Natural killer cell (primary cell): Measurements from ENCODE around the gene B9D2. TPM values are rescaled to one million over a fixed set of nuclear protein-coding genes. Genes with fewer than 3 reads are reported as not detected.

Experiments
- ATAC-seq, 3 donors: fragments of 150-1000 bp in 2 of 3; fragments of 200-7000 bp in 1 of 3; cut with Tn5 transposase; 1 replicate in 1 of 3; 2 replicates in 2 of 3; pipeline ENCODE4 v1.10.0; 2021; ENCODE audit warnings: mild to moderate bottlenecking in 2 of 3, moderate library complexity in 2 of 3
- DNase-seq, 2 donors: peaks; one replicate each; pipeline versions ENCODE4 v3.0.0 to v3.0.0-alpha.2; 2013 to 2021; ENCODE audit warnings: mixed read lengths in 1 of 2
- H3K27ac ChIP-seq: one replicate; pipeline ENCODE4 v1.5.1; 2013; ENCODE audit warnings: mild to moderate bottlenecking, low read length
- H3K27me3 ChIP-seq: one replicate; pipeline ENCODE4 v1.6.1; 2013; ENCODE audit warnings: low read length; ENCODE audit not compliant: control insufficient read depth, insufficient read depth
- H3K36me3 ChIP-seq: one replicate; pipeline ENCODE4 v1.6.1; 2013; ENCODE audit warnings: low read length; ENCODE audit not compliant: control insufficient read depth, insufficient read depth
- H3K4me1 ChIP-seq: one replicate; pipeline ENCODE4 v1.6.1; 2013; ENCODE audit warnings: low read length; ENCODE audit not compliant: control insufficient read depth, insufficient read depth
- H3K4me3 ChIP-seq: one replicate; pipeline ENCODE4 v1.5.1; 2013; ENCODE audit warnings: low read length
- H3K9me3 ChIP-seq: one replicate; pipeline ENCODE4 v1.6.1; 2013; ENCODE audit warnings: low read length; ENCODE audit not compliant: control insufficient read depth, insufficient read depth
- H3K27ac Mint-ChIP-seq, 2 donors: one replicate each; pipeline ENCODE4 v1.8.0; 2022; ENCODE audit warnings: mild to moderate bottlenecking in 2 of 2, mixed read lengths in 2 of 2, moderate library complexity in 1 of 2
- H3K27me3 Mint-ChIP-seq, 2 donors: one replicate each; pipeline ENCODE4 v1.8.0; 2022; ENCODE audit warnings: low read depth in 2 of 2, mixed read lengths in 2 of 2
- H3K36me3 Mint-ChIP-seq: one replicate; pipeline ENCODE4 v1.8.0; 2022; ENCODE audit warnings: mixed read lengths
- H3K4me1 Mint-ChIP-seq, 2 donors: one replicate each; pipeline ENCODE4 v1.8.0; 2022; ENCODE audit warnings: mixed read lengths in 2 of 2
- H3K4me3 Mint-ChIP-seq: one replicate; pipeline ENCODE4 v1.8.0; 2022; ENCODE audit warnings: mild to moderate bottlenecking, moderate library complexity, mixed read lengths
- H3K9me3 Mint-ChIP-seq, 2 donors: one replicate each; pipeline ENCODE4 v1.8.0; 2022; ENCODE audit warnings: mixed read lengths in 2 of 2
- WGBS: methylation state at CpG from one replicate; pipeline ENCODE4 v1.1.7; 2013; ENCODE audit warnings: missing lambda C conversion rate; ENCODE audit not compliant: insufficient coverage; 5-methylcytosine and 5-hydroxymethylcytosine counted together
- intact Hi-C: fragments of 100-400 bp; cut with micrococcal nuclease; formaldehyde crosslinking; loops from one replicate; pipeline ENCODE4 v1.14.2; 2022
- total RNA-seq, 4 donors: library from RNA; stranded (reverse); fragments of 120-200 nt in 1 of 4; gene quantifications; one replicate each; pipeline versions ENCODE4 v1.2.3 to v1.2.4, GENCODE V29; 2013 to 2022
- TF ChIP-seq, protein P1 (sequence below): fragments of 200-600 bp; IDR thresholded peaks from one replicate; pipeline ENCODE4 v1.8.0; 2022; ENCODE audit warnings: antibody characterized with exemption

B9D2 gene
- total RNA-seq, 3 donors from 2014 or later (not counting 1 experiment from before 2014, with no cell fraction given): 18.1 to 22.2 (median 18.7) TPM

DNA sequence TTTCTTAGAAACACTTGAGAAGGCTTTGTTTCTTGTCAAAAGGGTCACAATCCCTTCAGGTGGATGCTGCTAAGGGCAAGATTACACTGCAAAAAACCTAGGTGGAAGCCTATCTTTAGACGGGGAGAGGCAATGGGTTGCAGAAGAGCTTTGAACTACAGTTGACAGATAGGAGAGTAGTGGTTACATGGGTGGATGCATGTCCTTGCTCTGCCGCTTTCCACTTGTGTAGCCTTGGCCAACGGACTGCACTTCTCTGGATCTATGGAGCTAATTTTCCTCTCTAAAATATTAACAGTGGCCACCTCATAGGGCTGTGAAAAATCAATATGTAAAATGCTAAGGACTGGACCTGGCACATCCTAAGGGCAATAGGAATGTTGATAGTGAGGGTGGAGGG is 34.6 kb upstream of the B9D2 start:
- H3K27me3 ChIP-seq: no peaks in the 10 kb centered on the region
- no peaks in the 10 kb centered on the region for H3K36me3 Mint-ChIP-seq
- intact Hi-C loops: no loop called here
- H3K4me3 Mint-ChIP-seq: peak overlapping the region; percentile 97
- H3K27me3 Mint-ChIP-seq: no peaks in the 10 kb centered on the region
- DNase-seq (no peak), ATAC-seq (no peak)
- H3K9me3 ChIP-seq: no peaks in the 10 kb centered on the region
- H3K27ac Mint-ChIP-seq: peak overlapping the region; percentile 99 to 100
- TF ChIP-seq, protein P1, sequence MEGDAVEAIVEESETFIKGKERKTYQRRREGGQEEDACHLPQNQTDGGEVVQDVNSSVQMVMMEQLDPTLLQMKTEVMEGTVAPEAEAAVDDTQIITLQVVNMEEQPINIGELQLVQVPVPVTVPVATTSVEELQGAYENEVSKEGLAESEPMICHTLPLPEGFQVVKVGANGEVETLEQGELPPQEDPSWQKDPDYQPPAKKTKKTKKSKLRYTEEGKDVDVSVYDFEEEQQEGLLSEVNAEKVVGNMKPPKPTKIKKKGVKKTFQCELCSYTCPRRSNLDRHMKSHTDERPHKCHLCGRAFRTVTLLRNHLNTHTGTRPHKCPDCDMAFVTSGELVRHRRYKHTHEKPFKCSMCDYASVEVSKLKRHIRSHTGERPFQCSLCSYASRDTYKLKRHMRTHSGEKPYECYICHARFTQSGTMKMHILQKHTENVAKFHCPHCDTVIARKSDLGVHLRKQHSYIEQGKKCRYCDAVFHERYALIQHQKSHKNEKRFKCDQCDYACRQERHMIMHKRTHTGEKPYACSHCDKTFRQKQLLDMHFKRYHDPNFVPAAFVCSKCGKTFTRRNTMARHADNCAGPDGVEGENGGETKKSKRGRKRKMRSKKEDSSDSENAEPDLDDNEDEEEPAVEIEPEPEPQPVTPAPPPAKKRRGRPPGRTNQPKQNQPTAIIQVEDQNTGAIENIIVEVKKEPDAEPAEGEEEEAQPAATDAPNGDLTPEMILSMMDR: no peak
- WGBS: 66% methylated on average over 2 of the region's 3 CpGs
- H3K36me3 ChIP-seq: peaks cover 7% of the 10 kb centered on the region
- peaks cover 38 to 53% of the 10 kb centered on the region in 2 donors for H3K4me1 Mint-ChIP-seq
- no peak overlapping the region for H3K4me3 ChIP-seq
- no peaks in the 10 kb centered on the region for H3K9me3 Mint-ChIP-seq
- H3K4me1 ChIP-seq: peaks cover 29% of the 10 kb centered on the region
- no peak overlapping the region for H3K27ac ChIP-seq

DNA sequence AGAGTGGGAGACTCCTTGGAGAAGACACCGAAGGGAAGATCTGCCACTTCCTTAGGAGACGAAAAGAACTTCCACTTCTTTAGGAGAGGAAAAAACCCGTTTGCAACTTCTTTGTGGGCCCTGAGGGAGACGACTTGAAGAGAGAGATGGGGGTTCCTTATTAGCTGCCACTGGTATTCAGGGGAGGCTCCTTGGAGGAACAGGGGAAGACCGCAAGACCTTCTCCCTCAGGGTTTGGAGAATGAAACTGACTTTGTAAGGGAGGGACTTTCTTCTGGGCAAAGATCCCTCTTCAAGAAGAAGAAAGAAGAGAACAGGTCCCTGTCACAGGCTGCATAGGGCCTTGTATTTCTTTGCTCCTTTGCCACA is 34.1 kb upstream of the B9D2 start:
- ATAC-seq: no peak
- intact Hi-C loops: no loop called here
- Histone ChIP-seq H3K4me3 (peak overlapping the region; percentile 94), H3K27ac (peak overlapping the region; percentile 95), H3K27me3 (no peaks in the 10 kb centered on the region), H3K4me1 (peaks cover 29% of the 10 kb centered on the region), H3K9me3 (no peaks in the 10 kb centered on the region), H3K36me3 (peaks cover 7% of the 10 kb centered on the region)
- Mint-ChIP-seq H3K27ac (peak overlapping the region; percentile 99 to 100), H3K4me1 (peaks cover 38 to 47% of the 10 kb centered on the region in 2 donors), H3K9me3 (no peaks in the 10 kb centered on the region), H3K4me3 (peak overlapping the region; percentile 97), H3K27me3 (no peaks in the 10 kb centered on the region), H3K36me3 (no peaks in the 10 kb centered on the region)
- DNase-seq: no peak
- TF ChIP-seq, protein P1: no peak
- WGBS: 0% methylated on average over 5 of the region's 5 CpGs

GRCh38 chr19:41397086-41398049 is 33.4 kb upstream of the B9D2 start, which contains the start of the genes BCKDHA and EXOSC5:
TSS of gene BCKDHA (plus strand) at chr19:41397818. CDS start at chr19:41397828, 10 bp downstream.
TSS of gene EXOSC5 (minus strand) at chr19:41397359. CDS start at chr19:41397328, 31 bp downstream.
- 0% methylated on average over 49 of the region's 50 CpGs for WGBS
- no peaks in the 10 kb centered on the region for H3K27me3 Mint-ChIP-seq
- H3K4me3 Mint-ChIP-seq: peak within 1 kb of the TSS; percentile 97
- Histone ChIP-seq H3K36me3 (peaks cover 7% of the 10 kb centered on the region), H3K4me1 (peaks cover 29% of the 10 kb centered on the region), H3K9me3 (no peaks in the 10 kb centered on the region), H3K4me3 (peak within 1 kb of the TSS; percentile 94), H3K27me3 (no peaks in the 10 kb centered on the region), H3K27ac (peak within 1 kb of the TSS; percentile 95)
- H3K4me1 Mint-ChIP-seq: peaks cover 38 to 45% of the 10 kb centered on the region in 2 donors
- intact Hi-C loops: loop anchor here (1.0 kb wide), 4 partner anchors 33 to 135 kb away; partner anchors contain the start of genes B9D2 and DMAC2
- H3K9me3 Mint-ChIP-seq: no peaks in the 10 kb centered on the region
- DNase-seq: peak; percentile 97 to 100
- H3K27ac Mint-ChIP-seq: peak within 1 kb of the TSS; percentile 99 to 100
- ATAC-seq: peak; percentile 96 to 100 (median 98)
- TF ChIP-seq, protein P1: no peak
- H3K36me3 Mint-ChIP-seq: no peaks in the 10 kb centered on the region
